Right hindlimb (tissue), 1 donor: ENCODE measurements around the gene FGFR2.
"Not testable (repeated sequence)": the region's sequence is repeated elsewhere in the genome, so short reads cannot be mapped to it uniquely, and the experiment has no call there.

ENCODE experiments used
- DNase-seq: peaks from one replicate; pipeline ENCODE4 v3.0.0-alpha.2; 2018

FGFR2 gene

DNA sequence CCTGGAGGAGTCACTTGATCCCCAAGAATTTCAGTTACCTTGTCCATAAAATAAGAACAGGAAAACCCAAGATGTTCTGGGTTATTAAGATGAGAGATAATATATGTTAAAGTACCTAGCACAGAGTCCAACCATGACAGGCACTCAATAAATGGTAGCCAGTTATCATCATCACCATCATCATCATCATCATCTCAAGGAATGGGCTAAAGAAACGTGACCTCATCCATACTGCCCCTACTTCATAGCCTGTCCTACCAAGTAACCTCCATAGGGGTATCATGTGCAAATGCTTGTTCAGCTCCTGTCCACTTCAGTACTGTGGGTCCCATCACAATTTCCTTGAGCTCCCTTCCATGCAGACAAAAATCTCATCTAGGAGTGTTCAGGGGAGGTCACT is 14.4 kb downstream of the FGFR2 start:
- no peak for DNase-seq

DNA sequence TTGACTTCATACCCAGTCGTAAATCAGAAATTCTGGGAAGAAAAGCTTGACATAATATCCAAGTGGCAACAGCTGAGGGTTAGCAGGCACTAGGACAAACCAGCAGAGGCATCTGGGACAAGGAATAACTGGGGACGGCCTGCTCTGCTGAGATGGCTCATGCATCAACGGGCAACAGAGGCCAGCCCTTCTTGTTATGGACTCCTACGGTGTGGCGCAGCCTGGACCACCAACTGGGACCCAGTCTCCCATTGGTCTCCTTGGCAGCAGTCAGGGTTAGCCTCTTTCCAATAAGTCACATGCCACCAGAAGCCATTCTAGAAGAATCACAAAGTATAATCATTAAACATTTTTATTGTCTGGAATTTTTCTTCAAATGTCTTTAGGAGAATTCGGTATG is 15.0 kb downstream of the FGFR2 start:
- DNase-seq: no peak

DNA sequence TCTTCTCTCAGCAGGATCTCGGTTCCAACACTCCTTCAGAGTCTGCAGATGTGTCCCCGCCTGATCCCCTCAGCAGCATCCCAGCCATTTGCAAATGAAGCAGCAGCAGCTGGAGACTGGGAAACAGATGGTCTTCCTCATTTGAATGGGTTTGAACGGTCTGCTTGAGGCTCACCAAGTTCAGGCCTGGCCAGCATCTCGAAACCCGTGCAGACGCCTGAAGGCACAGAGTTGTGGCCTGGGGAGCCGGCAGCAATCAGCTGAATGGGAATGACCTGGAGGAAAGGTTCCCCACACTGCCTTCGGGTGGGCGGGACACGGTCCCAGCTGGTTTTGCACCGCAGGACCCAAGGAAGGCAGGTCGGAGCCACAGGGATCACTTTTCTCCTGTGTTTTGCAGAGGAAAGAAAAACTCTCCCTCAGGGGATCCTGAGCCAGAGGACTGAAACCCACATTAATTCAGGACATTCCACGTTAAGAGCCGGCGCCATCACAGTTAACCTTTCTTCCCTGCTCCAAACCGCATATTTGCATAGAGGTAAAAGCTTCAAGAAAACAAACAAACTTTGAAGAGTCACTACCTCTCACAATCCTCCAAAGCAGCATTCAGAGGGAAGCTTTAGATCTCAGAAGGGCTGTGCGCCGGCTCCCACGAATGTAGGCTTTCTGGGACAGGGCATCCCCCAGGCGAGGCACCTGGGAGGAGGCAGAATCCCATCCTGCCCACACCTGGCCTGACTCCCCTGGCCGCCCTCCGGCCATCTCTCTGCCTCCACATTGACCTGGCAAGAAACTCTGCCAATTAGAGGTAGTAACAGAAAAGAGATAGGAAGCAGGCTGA is 17.7 kb downstream of the FGFR2 start:
- no peak for DNase-seq

DNA sequence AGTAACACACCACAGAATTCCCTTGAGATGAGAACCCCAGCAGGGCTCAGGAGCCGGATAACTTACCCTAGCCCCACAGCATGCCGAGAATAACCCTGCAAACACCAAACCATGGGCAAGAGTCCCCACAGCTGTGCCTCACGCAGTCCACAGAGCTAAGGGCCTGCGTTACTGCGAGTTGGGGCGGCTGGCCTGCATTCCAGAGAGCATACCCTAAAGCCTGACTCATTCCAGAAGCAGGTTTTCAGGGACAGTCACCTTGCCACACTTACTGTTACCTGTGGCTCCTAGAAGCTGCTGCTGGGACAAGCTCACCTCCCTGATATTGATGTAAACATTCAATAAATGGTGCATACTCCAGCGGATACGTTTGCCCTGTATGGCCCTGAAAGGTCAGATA is 18.6 kb downstream of the FGFR2 start:
- DNase-seq: no peak

DNA sequence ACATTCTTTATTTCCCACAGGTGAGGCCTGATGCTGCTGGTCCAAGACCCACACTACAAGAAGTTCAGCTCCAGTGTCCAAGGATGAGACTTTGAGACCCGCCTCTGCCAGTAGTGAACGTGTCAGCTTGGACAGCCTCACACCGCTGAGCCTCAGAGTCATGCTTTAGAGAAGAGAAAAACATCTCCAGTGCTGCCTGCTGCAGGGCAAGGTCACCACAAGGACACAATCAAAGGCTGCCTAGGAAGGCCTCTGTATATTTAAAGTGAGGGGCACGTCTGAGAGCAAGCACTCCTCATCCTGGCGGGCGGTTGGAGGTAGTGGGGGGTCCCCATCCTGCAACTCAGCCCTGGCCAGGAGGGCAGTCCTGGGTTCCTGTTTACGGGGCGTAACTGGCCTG is 19.3 kb downstream of the FGFR2 start:
- DNase-seq: no peak

DNA sequence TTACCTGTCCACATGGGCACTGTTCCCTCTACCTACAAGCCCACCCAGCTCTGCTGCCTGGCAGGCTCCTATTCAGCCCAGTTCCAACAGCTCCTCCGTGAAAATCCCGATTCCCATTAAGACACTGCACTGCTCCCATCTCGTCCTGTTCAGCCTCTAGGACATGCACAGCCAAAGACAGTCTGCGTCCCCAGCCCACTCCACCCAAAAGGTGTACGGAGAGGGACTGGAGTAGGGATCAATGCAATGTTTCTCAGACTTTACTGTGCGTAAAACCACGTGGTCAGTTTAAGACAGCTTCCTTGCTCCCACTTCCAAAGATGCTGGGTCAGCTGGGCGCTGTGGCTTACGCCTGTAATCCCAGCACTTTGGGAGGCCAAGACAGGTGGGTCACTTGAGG is 19.9 kb downstream of the FGFR2 start:
- DNase-seq: no peak

DNA sequence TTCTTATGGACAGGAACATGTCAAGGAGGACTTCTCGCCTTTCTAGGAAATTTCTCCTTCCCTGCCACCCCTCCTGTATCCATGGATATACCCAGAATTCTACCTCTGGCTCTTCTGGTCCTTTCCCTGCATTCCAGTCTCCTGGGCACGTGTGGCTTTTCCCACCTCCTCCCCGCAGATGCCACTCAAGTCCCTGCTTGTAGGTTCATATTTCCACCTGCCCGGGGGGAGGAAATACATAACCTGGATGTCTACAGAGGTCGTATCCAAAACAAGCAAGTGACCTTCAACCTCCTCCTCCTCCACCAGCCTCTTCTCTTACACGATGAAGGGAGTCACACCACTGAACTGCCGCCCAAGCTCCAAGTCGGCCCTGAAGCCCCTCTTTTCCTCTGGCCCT is 20.7 kb downstream of the FGFR2 start:
- no peak for DNase-seq

DNA sequence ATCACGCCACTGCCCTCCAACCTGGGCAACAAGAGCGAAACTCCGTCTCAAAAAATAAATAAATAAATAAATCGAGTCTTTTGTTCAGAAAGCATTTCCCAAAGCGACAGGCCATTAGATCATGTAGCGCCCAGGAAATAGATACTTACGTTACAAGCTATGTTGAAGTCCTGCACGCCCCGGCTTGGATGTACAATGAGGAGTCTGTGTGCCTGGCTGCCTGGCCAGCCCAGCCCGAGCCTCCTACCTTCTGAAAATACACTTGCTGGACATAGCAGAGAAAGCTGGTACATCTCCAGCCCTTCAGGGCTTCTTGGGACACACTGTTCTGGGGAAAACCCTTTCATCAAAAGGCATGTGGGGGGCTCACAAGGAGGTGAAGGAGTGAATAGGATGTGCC is 22.1 kb downstream of the FGFR2 start:
- DNase-seq: no peak

DNA sequence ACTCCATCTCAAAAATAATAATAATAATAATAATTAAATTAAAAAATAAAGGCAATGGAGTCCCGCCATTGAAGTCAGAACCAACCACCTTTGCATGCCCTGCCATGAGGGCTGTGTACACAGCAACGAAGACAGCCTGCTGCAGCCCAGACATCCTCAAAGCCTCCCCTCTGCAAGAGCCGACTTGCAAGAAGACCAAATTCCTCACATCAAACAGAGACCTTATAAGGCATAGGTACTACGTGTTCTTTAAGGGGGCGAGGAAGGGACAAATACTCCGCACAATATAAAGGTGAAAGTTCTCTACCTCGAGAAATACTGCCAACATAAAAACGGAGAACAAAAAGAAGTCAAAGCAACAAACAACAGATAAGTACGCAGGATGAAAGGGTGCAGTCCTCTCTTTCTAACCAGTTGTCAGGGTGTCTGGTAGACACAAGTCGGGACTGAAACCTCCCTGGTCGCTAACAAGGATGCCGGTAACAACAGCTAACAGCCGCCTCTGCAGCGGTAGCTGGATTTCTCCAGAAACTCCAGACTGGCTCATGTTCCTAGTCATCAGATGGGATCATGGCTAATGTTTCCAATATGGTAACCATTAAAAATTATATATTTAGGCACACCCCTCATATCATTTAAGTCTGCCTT is 23.6 kb downstream of the FGFR2 start:
- no peak for DNase-seq

DNA sequence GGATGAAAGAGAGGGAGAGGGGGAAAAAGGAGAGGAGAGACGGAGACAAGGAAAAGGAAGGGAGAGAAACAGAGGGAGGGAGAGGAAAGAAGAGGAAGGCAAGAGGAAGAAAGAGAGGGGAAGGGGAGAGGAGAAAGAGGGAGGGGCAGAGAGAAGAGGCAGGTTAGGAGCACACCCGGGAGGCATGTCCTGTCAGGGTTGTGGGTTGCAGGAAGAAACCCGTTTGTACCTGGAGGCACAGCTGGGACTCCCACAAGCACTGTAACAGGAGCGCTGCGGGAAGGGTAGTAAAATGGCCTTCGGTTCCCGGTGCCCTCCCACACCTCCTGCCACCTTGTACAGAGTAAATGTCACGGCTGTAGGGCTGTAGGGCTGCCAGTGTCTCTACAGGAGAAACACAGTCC is 24.7 kb downstream of the FGFR2 start:
- DNase-seq: no peak

DNA sequence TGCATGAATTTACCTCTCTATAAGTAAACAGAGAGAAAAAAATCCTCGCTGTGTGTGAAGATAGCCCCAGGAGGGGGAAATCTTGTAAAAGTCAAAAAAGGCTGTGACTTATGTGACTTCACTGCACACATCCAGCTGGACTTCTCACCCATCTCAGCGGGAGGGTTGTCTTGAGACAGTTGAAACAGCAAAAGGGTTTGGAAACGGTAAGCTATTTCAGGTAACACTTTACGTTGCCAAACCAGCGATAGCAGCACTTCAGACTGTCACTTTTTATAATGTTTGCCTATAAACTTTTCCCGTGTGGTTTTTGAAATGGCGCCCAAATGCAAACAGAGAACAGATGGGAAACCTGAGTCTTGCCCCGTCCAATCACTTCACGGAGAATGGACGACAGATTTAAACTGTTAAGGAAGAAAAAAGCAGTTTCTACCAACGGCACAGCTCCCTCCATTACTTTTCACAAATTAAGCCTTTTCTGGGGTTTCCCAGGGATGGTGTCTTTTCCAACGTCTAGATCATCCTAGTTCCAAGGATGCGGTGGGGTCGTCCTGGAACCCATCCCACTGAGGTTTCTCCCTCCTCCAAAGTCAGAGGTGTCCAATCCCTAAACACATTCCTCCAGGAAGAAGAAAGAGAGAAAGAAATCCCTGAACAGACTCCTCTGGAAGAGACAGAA is 25.2 kb downstream of the FGFR2 start:
- no peak for DNase-seq

DNA sequence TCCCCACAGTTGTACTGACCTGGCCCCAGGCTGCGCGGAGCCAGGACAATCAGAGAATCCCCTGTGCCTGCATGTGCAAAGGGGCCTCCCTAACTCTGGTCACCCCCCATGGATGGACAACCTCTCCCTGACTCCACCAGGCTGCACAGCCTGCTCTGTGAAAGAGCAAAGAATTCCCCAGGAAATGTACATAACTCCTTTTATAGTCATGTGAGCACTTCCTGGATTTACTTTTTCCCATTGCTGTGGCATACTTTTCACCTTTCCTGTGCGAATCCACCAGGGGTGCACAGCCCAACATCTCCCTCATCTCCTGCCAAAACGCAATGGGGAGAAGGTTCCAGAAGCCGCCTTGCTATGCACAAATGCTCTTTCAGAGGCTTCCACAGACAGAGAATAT is 27.9 kb downstream of the FGFR2 start:
- no peak for DNase-seq

DNA sequence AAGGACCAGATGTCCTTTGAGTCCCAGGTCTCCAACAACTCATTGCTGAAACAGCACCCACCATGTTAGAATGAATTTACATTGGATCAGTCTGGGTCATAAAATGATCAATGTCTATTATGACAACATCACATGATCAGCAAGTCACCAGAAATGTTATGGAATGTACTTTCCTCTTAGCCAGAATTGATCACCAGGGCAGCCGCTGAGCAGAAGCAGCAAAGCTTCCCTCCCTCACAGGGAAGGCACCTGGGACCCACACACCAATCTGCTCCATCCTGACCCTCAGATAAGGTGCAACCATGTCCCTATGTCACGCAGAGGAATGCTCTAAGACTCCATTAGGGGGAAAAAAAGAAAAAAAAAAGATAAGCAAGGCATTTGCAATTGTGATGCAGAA is 30.0 kb downstream of the FGFR2 start:
- no peak for DNase-seq

DNA sequence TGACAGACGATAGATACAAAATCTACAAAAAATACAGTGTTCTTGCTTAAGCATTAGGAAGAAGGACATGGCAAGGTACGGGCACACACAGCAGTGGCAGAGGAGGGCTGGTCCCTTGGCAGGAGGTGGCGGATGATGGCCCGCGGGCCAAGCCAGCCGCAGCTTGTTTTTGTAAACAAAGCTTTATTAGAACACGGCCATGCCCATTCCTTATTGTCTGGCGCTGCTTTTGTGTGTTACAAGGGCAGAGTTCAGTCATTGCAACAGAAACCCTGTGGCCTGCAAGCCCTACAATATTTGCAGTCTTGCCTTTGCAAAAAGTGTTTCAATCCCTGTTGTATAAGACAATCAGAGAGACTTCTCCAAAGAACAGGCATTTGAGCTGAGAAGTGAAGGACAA is 30.7 kb downstream of the FGFR2 start:
- no peak for DNase-seq

DNA sequence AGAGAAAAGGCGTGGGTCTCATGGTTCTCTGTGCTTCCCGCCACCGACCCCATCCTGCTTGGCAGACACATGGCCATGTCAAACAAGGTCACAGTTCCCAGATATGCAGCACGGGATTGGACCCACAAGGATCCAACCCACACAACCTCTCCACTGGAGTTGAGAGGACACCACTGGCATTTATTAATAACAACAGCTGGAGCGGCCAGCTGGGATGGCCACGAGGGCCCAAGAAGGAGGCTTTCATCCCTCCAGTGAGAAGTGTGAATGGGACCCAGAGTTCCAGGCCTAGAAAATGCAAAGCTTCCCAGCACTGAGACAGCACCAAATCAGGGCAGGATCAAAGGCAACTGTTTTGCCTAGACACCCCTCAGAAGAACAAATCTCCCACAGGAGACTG is 31.5 kb downstream of the FGFR2 start:
- DNase-seq: no peak

DNA sequence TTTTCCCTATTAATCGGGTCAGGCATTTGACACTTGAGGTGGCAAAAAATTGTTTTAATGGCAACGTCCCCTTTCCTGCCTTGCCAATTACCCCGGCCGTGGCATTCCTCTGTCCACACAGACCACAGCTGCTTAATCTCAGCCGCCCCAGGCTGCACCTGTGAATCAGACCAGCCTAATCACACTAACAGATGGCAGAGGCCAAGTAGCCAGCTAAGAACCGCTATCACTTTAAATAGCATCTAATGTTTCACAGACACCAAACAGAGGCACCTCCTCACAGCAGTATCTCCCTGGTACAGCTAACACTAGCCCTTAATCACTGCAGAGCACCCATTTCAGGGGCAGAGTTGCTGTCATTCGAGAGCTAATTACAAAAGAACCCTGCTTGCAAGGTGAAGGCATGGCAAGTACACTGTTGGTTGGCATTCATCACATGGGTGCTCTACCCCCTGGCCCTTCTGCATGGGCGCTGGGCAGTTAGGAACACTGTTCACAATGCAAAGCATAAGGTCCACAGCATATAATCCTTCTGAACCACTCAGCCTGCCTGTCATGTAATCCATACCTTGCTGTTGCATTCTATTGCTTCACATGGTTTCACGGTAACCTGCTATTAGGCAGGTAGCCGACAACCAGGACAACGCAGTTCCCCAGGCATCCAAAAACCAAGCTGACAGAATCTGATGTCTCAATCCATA is 38.8 kb downstream of the FGFR2 start:
- no peak for DNase-seq

DNA sequence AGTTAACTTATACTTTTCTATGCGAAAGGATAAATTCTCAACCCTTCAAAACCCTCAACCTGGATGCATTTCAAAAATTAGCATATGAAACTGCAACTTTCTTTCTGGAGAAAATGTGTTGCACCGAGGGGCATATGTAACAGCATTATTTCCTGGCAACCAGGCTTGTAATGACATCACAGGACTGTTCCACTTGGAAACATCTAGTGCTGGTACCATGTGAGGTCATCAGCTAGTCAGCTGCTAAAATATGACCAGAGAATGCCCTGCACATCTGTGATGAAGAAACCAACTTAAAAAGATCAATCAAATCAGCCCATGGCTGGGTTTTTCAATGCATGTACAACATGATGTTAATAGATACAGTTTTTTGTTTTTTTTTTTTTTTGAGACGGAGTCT is 40.0 kb downstream of the FGFR2 start:
- no peak for DNase-seq

DNA sequence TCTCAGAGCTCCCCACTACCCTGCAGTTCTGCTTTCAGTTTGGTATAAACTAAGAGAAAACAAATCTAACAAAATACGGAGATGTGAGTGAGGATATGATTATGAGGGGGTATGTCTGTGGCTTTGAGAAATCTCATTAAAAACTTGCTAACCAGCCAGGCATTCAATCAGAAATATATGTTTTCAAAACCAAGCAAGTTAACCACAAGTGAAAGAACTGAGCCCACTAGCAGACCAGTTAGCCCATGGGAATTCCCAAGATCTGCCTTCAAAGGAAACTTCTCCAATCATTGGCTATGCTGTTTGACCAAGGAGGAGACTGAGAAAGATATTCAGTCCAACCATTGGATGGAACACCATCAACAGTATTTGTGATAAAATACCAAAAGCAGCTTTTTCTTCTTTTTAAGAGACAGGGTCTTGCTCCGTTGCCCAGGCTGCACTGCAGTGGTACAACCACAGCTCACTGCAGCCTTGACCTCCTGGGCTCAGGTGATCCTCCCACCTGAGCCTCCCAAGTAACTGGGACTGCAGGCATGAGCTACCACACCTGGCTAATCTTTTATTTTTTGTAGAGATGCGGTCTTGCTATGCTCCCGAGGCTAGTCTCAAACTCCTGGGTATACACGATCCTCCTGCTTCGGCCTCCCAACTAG is 41.2 kb downstream of the FGFR2 start:
- no peak for DNase-seq

DNA sequence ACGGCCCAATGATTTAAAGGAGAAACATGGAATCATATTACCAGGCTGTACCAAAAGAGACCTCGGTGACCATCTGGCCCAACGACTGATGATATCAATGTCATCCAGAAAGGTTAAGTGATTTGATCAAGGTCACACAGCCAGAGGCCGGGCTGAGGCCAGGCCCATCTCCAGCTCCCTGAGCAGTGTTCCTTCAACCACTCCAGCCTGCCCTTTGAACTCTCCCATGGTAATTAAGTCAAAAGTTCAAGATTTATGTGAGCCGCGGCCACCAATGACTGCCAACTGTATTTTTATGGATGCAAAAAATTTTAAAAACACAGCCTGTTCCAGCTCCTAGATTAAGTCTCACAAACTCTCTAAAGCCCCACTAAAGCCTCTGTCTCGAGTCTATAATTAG is 41.8 kb downstream of the FGFR2 start:
- DNase-seq: no peak

DNA sequence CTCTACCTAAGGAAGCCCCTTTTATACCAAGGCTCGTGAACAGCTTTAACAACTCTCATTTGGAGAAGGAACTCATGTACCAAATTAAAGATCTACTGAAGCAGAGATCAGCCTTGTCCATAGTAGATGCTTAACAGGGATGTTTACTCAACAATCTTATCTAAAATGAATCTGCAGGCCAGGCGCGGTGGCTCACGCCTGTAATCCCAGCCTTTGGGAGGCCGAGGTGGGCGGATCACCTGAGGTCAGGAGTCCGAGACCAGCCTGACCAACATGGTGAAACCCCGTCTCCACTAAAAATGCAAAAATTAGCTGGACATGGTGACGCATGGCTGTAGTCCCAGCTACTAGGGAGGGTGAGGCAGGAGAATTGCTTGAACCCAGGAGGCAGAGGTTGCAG is 43.3 kb downstream of the FGFR2 start:
- DNase-seq: not testable (repeated sequence)

DNA sequence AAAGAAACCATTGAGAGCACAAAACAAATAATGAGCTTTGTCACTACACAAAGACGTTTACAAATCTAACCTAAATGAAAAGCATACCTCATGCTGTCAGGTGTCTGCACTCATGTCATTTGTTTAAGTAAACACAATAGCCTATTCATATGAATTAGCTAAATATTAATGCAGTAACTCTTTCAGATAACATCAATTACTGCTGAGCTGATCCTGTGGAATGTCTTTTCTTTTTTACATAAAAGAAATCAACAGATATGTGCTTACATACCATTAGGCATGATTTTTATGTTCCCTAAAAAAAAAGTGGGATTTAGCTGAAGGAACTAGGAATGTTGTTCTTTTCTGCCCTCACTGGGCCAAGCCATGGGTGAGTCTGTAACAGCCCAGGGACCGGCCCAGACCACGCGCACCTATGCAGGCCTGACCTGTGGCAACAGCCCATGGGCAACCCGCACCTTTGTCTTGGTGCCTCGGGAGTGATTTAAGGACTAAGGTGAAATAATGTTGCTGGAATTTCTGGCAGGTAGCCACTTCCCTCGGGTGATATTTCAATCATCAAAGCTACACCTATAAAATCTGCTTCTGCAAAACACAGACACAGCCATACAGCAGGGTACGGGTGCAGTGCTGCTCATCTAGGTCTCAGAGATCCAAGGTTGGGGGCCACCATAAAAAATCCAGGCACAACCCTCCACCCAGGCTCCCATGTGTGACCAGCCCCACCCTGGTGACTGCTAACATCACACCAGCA is 44.6 kb downstream of the FGFR2 start:
- DNase-seq: no peak

DNA sequence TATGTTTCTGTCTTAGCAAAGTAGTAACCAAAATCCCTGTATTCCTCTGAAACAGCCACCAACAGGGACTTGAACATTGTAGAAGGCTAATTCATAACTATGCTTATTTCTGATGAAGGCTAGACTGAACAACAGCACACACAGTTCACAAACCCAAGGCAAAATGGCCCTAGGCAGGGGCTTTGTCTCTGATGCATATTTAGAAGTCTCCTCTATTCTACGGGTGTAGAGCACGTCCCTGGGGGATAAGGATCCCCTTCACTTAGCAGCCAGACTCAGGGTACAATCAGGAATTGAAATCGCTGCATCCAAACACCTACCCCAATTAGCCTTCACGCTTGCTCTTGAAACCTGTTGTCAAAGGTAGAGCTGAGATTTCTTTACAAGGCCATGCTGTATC is 45.5 kb downstream of the FGFR2 start:
- DNase-seq: no peak
